GM18873 (cell line): ENCODE measurements around the gene SDR9C7.
"Not testable (repeated sequence)": the region's sequence is repeated elsewhere in the genome, so short reads cannot be mapped to it uniquely, and the experiment has no call there.

Experiments used
- ATAC-seq: cut with Tn5 transposase; IDR thresholded peaks from one replicate; pipeline ENCODE4 v1.9.1; 2021; ENCODE audit warnings: mild to moderate bottlenecking, moderate library complexity, moderate number of reproducible peaks; ENCODE audit not compliant: unreplicated experiment, low FRiP score

Gene SDR9C7

GRCh38 chr12:56954057-56954957 is 20.1 kb upstream of the SDR9C7 start:
- ATAC-seq = no peak

- no peak for ATAC-seq
Measured at GRCh38 chr12:56953314-56953713, 19.1 kb upstream of the SDR9C7 start.

- ATAC-seq = no peak
Measured at GRCh38 chr12:56951582-56952339, 17.6 kb upstream of the SDR9C7 start.

- no peak for ATAC-seq
Measured at GRCh38 chr12:56948881-56949280, 14.7 kb upstream of the SDR9C7 start.

- ATAC-seq = no peak
Measured at GRCh38 chr12:56948457-56948777, 14.2 kb upstream of the SDR9C7 start.

GRCh38 chr12:56947633-56948456 is 13.6 kb upstream of the SDR9C7 start:
- no peak for ATAC-seq

- no peak for ATAC-seq
Measured at GRCh38 chr12:56943878-56944277, 9.7 kb upstream of the SDR9C7 start.

GRCh38 chr12:56943374-56943773 is 9.2 kb upstream of the SDR9C7 start:
- ATAC-seq = not testable (repeated sequence)

GRCh38 chr12:56941299-56942017 is 7.2 kb upstream of the SDR9C7 start:
- no peak for ATAC-seq

- ATAC-seq = not testable (repeated sequence)
Measured at GRCh38 chr12:56940942-56941298, 6.7 kb upstream of the SDR9C7 start.

- ATAC-seq = no peak
Measured at GRCh38 chr12:56935752-56936151, 1.5 kb upstream of the SDR9C7 start.

GRCh38 chr12:56935157-56935556 is 949 bp upstream of the SDR9C7 start:
- ATAC-seq = no peak

- ATAC-seq = no peak
Measured at GRCh38 chr12:56932867-56933266, 1.3 kb downstream of the SDR9C7 start.

GRCh38 chr12:56932146-56932545 is 2.1 kb downstream of the SDR9C7 start:
- no peak for ATAC-seq

- ATAC-seq = no peak
Measured at GRCh38 chr12:56931474-56931978, 2.7 kb downstream of the SDR9C7 start.

- ATAC-seq = no peak
Measured at GRCh38 chr12:56930241-56930640, 4.0 kb downstream of the SDR9C7 start.

- ATAC-seq = no peak
Measured at GRCh38 chr12:56929780-56930179, 4.4 kb downstream of the SDR9C7 start.

- ATAC-seq = no peak
Measured at GRCh38 chr12:56928262-56928661, 5.9 kb downstream of the SDR9C7 start.

GRCh38 chr12:56927281-56927680 is 6.9 kb downstream of the SDR9C7 start:
- ATAC-seq = no peak

- no peak for ATAC-seq
Measured at GRCh38 chr12:56922031-56922430, 12.2 kb downstream of the SDR9C7 start.
